Karpas-422 (cell line): ENCODE results near the gene ZSCAN20. TPM values are rescaled to one million over a fixed set of nuclear protein-coding genes. Genes with fewer than 3 reads are reported as not detected.
A peak's percentile ranks its signal among the peaks of the same experiment; 100 is the strongest.

Experiments
- DNase-seq: peaks from one replicate; pipeline ENCODE4 v3.0.0-alpha.2; 2015
- H2AFZ ChIP-seq: fragments of 200-600 bp; sonication (generic); 2 replicates; pipeline ENCODE4 v1.6.1; 2014; ENCODE audit warnings: antibody characterized with exemption, low read length, mixed read lengths
- H3K27ac ChIP-seq: fragments of 200-600 bp; sonication (generic); 2 replicates; pipeline ENCODE4 v1.5.1; 2014; ENCODE audit warnings: mild to moderate bottlenecking, low read length, moderate library complexity
- H3K27me3 ChIP-seq: fragments of 200-600 bp; sonication (generic); 2 replicates; pipeline ENCODE4 v1.6.1; 2014; ENCODE audit warnings: low read length, mixed read lengths
- H3K36me3 ChIP-seq: fragments of 200-600 bp; sonication (generic); 2 replicates; pipeline ENCODE4 v1.6.1; 2014; ENCODE audit warnings: low read length, mixed read lengths; ENCODE audit not compliant: insufficient read depth
- H3K4me1 ChIP-seq: fragments of 200-600 bp; sonication (generic); 2 replicates; pipeline ENCODE4 v1.6.1; 2014; ENCODE audit warnings: mild to moderate bottlenecking, low read length, mixed read lengths
- H3K4me2 ChIP-seq: fragments of 200-600 bp; sonication (generic); 2 replicates; pipeline ENCODE4 v1.6.1; 2014; ENCODE audit warnings: low read length, low read depth, mild to moderate bottlenecking; ENCODE audit not compliant: poor library complexity, severe bottlenecking
- H3K4me3 ChIP-seq: fragments of 200-600 bp; sonication (generic); 2 replicates; pipeline ENCODE4 v1.5.1; 2014; ENCODE audit warnings: mild to moderate bottlenecking, antibody characterized with exemption, low read length, mixed read lengths
- H3K79me2 ChIP-seq: fragments of 200-600 bp; sonication (generic); 2 replicates; pipeline ENCODE4 v1.6.1; 2014; ENCODE audit warnings: mild to moderate bottlenecking, low read length, mixed read lengths
- H3K9ac ChIP-seq: fragments of 200-600 bp; sonication (generic); 2 replicates; pipeline ENCODE4 v1.6.0; 2014; ENCODE audit warnings: low read length
- H3K9me2 ChIP-seq: fragments of 200-600 bp; sonication (generic), shearing (Covaris generic); replicated peaks from 2 replicates; pipeline ENCODE4 v1.6.0; 2014; ENCODE audit warnings: mild to moderate bottlenecking, low read length, moderate library complexity; ENCODE audit not compliant: insufficient read depth
- H3K9me3 ChIP-seq: fragments of 300-700, 200-600 bp; sonication (generic); 2 replicates; pipeline ENCODE4 v1.6.1; 2014; ENCODE audit warnings: low read length, mixed read lengths
- H4K20me1 ChIP-seq: fragments of 200-600 bp; sonication (generic); 2 replicates; pipeline ENCODE4 v1.6.1; 2014; ENCODE audit warnings: mild to moderate bottlenecking, antibody characterized with exemption, low read length, low read depth; ENCODE audit not compliant: insufficient read depth
- total RNA-seq: library from RNA; depleted of rRNA; stranded (reverse); fragments of >200 nt; shearing (Covaris generic); gene quantifications from 2 replicates; pipeline ENCODE4 v1.2.3, GENCODE V29; 2014; ENCODE audit warnings: low replicate concordance

The ZSCAN20 gene
- total RNA-seq, 1 experiment from 2014 or later = 5.0 TPM

DNA sequence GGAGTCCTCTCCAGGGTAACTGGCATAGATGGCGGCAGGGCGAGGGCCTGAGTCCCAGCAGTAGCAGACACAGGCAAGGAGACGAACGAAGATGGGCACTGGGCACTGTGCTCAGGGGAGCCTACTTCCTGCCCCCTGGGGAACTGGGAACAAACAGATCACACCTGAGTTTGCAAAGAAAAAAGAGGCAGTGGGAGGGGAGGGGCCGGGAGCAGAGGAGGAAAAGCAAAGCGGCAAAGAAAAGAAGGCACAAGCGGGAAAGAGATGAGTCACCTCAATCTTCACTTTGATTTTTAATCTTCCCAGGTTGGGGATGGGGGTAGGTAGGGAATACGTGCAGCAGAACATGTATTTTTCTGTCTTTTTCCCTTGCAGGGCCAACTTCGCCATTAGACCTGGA lies 44.0 kb downstream of the ZSCAN20 start:
- H3K9me3 ChIP-seq = no peaks in the 10 kb centered on the region
- H3K27me3 ChIP-seq = no peaks in the 10 kb centered on the region
- H3K36me3 ChIP-seq = no peaks in the 10 kb centered on the region
- no peak overlapping the region for H3K4me2 ChIP-seq
- H3K79me2 ChIP-seq = no peaks in the 10 kb centered on the region
- no peaks in the 10 kb centered on the region for H3K9me2 ChIP-seq
- no peak overlapping the region for H3K4me3 ChIP-seq
- H3K9ac ChIP-seq = no peak overlapping the region
- no peaks in the 10 kb centered on the region for H4K20me1 ChIP-seq
- H3K27ac ChIP-seq = no peak overlapping the region
- no peak overlapping the region for H2AFZ ChIP-seq
- no peak for DNase-seq
- no peaks in the 10 kb centered on the region for H3K4me1 ChIP-seq

DNA sequence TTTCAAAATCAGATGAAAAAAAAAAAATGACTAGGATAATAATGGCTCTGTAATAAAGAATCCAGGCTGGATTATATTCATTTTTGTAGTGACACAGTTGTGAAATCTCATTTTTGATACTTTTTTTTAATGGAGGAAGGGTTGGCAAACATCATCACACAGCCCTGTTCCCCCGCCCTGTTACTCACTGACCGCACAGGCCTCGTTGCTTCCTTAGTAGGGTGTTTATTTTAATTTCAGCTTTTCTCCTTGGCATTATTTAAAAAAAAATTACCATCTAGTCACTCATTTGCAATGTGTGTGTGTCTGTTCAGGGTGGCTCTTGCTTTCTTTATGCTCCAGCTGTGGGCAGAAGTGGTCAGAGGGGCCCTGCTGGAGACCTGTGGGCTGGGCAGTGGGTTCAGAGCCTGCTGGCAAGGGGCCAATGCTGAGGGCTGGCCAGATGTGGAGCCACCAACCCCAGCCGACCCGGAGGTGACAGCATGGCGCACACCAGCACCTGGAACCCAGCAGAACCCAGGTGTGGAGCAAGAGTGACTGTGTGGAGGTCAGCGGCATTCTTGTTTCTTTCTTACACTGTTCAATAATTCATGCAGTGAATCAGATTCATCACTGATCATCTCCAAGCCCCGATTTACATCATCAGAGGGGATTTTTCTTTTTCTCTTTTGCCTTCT lies 44.6 kb downstream of the ZSCAN20 start:
- H3K27ac ChIP-seq = no peak overlapping the region
- no peaks in the 10 kb centered on the region for H3K27me3 ChIP-seq
- no peaks in the 10 kb centered on the region for H3K4me1 ChIP-seq
- no peak overlapping the region for H3K9ac ChIP-seq
- no peaks in the 10 kb centered on the region for H3K79me2 ChIP-seq
- H3K4me2 ChIP-seq = no peak overlapping the region
- no peaks in the 10 kb centered on the region for H4K20me1 ChIP-seq
- H3K9me2 ChIP-seq = no peaks in the 10 kb centered on the region
- DNase-seq = no peak
- no peak overlapping the region for H2AFZ ChIP-seq
- no peaks in the 10 kb centered on the region for H3K9me3 ChIP-seq
- H3K36me3 ChIP-seq = no peaks in the 10 kb centered on the region
- no peak overlapping the region for H3K4me3 ChIP-seq

DNA sequence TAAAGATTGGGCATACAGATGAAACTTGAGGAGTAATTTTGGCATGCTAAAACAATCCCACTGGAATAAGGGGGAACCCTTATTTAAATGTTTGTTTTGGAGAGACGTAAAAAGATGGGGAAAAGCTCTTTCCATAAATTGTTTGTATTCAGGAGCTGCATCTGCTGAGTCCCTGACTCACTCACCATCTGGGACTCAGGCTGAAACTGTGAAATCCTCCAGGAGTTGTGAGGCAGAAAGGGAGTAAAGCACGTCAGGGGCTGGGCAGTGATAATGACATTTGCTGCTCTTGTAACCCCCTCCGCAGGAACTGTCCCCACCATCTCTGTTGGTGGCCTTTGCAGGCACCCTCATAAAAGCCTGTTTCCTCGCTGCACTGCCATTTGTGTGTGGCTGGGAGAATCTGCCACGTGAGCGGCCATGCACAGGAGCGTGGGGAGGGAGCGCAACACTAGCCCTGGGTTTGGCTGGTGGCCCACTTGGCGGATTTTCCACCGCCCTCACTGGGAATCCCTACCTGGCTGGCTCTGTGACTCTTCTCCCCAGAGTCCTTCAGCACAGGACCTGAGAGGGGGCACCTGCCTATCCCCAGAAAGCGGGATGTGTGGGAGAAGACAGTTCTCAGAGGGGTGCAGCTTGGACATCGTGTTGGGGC lies 45.3 kb downstream of the ZSCAN20 start:
- no peaks in the 10 kb centered on the region for H3K79me2 ChIP-seq
- no peaks in the 10 kb centered on the region for H3K9me3 ChIP-seq
- no peaks in the 10 kb centered on the region for H3K36me3 ChIP-seq
- H3K27ac ChIP-seq = no peak overlapping the region
- no peak overlapping the region for H3K4me3 ChIP-seq
- H3K27me3 ChIP-seq = no peaks in the 10 kb centered on the region
- no peaks in the 10 kb centered on the region for H3K9me2 ChIP-seq
- no peak overlapping the region for H2AFZ ChIP-seq
- H3K9ac ChIP-seq = no peak overlapping the region
- H3K4me1 ChIP-seq = no peaks in the 10 kb centered on the region
- H4K20me1 ChIP-seq = no peaks in the 10 kb centered on the region
- no peak for DNase-seq
- no peak overlapping the region for H3K4me2 ChIP-seq

DNA sequence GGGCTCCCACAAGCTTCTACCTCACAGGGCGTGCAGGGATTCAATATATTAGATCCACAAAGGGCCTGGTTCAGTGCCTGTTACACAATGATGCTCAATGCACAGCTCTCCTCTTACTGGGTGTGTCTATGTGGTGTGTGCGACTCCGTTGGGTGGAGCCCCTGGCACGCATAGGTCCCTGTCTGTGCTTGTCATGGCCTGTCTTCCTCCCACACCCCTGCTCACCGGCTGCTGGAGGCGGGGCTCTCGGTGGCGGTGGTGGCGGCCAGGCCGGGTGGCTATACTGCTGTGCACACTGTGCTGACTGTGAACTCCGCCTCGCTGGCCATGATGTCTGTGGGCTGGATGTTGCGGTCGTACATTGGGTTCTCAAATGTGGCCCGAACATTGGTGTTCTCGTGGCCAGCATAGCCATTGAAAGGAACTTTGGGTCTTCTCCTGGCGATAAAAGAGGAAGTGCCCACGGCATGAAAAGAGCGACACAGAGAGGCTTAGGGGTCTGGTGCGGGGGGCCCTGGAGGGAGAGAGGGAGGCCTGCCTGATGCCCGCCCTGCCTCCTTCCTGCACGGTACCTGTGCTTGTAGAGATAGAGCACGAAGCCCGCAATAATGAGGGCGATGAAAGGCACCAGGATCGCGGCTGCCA lies 46.9 kb downstream of the ZSCAN20 start:
- DNase-seq = no peak
- H3K79me2 ChIP-seq = no peaks in the 10 kb centered on the region
- H3K9me3 ChIP-seq = no peaks in the 10 kb centered on the region
- no peak overlapping the region for H3K9ac ChIP-seq
- no peaks in the 10 kb centered on the region for H3K27me3 ChIP-seq
- no peaks in the 10 kb centered on the region for H3K9me2 ChIP-seq
- no peak overlapping the region for H3K27ac ChIP-seq
- no peak overlapping the region for H2AFZ ChIP-seq
- no peaks in the 10 kb centered on the region for H3K36me3 ChIP-seq
- no peak overlapping the region for H3K4me3 ChIP-seq
- no peaks in the 10 kb centered on the region for H3K4me1 ChIP-seq
- no peaks in the 10 kb centered on the region for H4K20me1 ChIP-seq
- H3K4me2 ChIP-seq = no peak overlapping the region

DNA sequence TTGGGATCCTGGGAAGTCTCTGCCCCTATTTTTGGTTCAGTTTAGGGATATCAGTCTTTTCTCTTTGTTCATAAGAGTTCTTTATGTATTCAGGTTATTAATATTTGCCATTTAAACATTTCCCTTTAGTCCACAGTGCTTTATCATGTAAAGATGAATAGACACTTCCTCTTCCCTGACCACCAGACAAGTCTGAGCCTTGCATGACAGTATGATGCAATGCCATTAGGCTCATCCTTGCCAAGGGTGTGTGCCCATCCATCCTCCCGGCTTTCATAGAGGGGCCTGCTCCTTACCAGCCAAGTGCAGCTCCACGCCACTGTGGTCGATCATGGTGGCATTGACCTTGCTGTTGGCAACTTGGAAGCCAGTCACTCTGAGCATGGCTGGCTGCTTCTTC lies 52.1 kb downstream of the ZSCAN20 start:
- no peak for DNase-seq
- Histone ChIP-seq H3K9ac (no peak overlapping the region), H3K4me1 (peaks cover 4% of the 10 kb centered on the region; the same call in 1 of the 2 replicates), H3K9me3 (no peaks in the 10 kb centered on the region), H3K79me2 (no peaks in the 10 kb centered on the region), H3K4me3 (no peak overlapping the region), H2AFZ (no peak overlapping the region), H3K27me3 (no peaks in the 10 kb centered on the region; the same call in 1 of the 2 replicates), H3K36me3 (no peaks in the 10 kb centered on the region), H4K20me1 (no peaks in the 10 kb centered on the region), H3K9me2 (no peaks in the 10 kb centered on the region), H3K27ac (no peak overlapping the region), H3K4me2 (no peak overlapping the region)

DNA sequence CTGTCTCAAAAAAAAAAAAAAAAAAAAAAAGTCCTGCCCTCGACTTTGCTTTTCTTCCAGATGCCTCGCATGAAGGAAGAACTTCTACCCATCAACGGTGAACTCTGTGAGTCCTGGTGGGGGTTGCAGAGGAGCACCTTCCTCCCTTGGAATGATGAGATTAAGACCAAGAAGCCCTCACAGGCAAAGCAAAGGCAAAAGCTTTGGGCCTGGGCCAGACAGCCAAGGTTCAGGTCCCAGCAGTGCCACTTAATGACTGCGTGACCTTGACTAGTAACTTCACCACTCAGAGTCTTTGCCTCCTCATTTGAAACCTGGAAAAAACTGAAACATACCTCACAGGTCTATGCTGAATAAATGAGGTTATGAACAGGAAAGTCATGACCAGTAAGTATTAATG lies 55.5 kb downstream of the ZSCAN20 start:
- Histone ChIP-seq H3K79me2 (no peaks in the 10 kb centered on the region), H3K4me2 (no peak overlapping the region), H3K4me3 (no peak overlapping the region), H3K9ac (no peak overlapping the region; the same call in 1 of the 2 replicates), H3K4me1 (peaks cover 8% of the 10 kb centered on the region; the same call in 1 of the 2 replicates), H3K9me2 (no peaks in the 10 kb centered on the region), H3K27me3 (no peaks in the 10 kb centered on the region; the same call in 1 of the 2 replicates), H2AFZ (peak overlapping the region; percentile 61), H3K36me3 (no peaks in the 10 kb centered on the region), H3K9me3 (no peaks in the 10 kb centered on the region), H3K27ac (no peak overlapping the region), H4K20me1 (no peaks in the 10 kb centered on the region)
- DNase-seq = no peak

DNA sequence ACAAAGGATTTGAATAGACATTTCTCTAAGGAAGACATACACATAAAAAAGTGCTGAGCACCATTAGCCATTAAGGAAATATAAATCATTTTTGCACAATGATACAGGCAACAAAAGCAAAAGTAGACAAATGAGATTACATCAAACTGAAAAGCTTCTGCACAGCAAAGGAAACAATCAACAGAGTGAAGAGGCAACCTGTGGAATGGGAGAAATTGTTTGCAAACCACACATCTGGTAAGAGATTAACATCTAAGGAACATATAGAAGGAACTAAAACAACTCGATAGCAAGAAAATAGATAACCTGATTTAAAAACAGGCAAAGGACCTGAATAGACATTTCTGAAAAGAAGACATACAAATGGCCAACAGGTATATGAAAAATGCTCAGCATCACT lies 57.5 kb downstream of the ZSCAN20 start:
- Histone ChIP-seq H3K4me2 (no peak overlapping the region), H3K27me3 (no peaks in the 10 kb centered on the region; the same call in 1 of the 2 replicates), H3K9me2 (no peaks in the 10 kb centered on the region), H3K4me1 (peaks cover 8% of the 10 kb centered on the region; the same call in 1 of the 2 replicates), H4K20me1 (no peaks in the 10 kb centered on the region), H3K79me2 (no peaks in the 10 kb centered on the region), H3K27ac (no peak overlapping the region), H3K9ac (no peak overlapping the region), H2AFZ (no peak overlapping the region), H3K4me3 (no peak overlapping the region), H3K9me3 (no peaks in the 10 kb centered on the region), H3K36me3 (no peaks in the 10 kb centered on the region)
- no peak for DNase-seq

DNA sequence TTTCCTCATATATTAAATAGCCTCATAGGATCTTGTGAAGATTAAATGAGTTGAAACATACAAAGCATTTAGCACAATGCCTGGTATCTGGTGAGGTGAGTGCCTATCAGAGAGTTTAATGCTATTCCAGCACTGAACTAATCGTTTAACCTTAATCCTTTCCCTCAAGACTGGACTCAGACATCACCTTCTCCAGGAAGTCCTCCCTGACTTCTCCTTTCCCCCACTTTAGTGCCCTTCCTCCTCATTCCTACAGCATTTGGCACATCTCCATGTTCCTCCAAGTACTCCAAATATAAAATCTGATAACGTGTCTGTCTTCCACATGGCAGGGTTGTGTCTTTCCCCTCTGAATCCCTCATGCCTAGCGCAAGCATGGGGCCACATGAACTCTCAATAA lies 59.8 kb downstream of the ZSCAN20 start:
- no peak for DNase-seq
- Histone ChIP-seq H3K27ac (no peak overlapping the region), H3K4me3 (no peak overlapping the region), H3K4me1 (peaks cover 8% of the 10 kb centered on the region; the same call in 1 of the 2 replicates), H3K9me2 (no peaks in the 10 kb centered on the region), H4K20me1 (no peaks in the 10 kb centered on the region), H2AFZ (no peak overlapping the region), H3K36me3 (no peaks in the 10 kb centered on the region), H3K4me2 (no peak overlapping the region), H3K9ac (no peak overlapping the region), H3K79me2 (no peaks in the 10 kb centered on the region), H3K9me3 (no peaks in the 10 kb centered on the region), H3K27me3 (no peaks in the 10 kb centered on the region)
